Omental fat pad (tissue), 4 donors: Measurements from ENCODE around the gene ACOX1. TPM values are rescaled to one million over a fixed set of nuclear protein-coding genes. Genes with fewer than 3 reads are reported as not detected.

Source experiments
- ATAC-seq: fragments of 150-250 bp; one replicate; pipeline ENCODE4 v1.9.1; 2016; ENCODE audit warnings: mild to moderate bottlenecking, moderate library complexity; ENCODE audit not compliant: low FRiP score
- DNase-seq: peaks from one replicate; pipeline ENCODE4 v3.0.0-alpha.2; 2019; ENCODE audit warnings: low spot score
- total RNA-seq, 4 donors: library from RNA; depleted of rRNA; stranded (reverse); fragments of >200 nt; gene quantifications; one replicate each; pipeline ENCODE4 v1.1.0, GENCODE V29; 2016
- TF ChIP-seq, protein P1 (sequence below), 3 donors: fragments of 450-650 bp; IDR thresholded peaks; one replicate each; pipeline ENCODE4 v1.5.1; 2016 to 2017; ENCODE audit warnings: antibody characterized with exemption in 3 of 3, mild to moderate bottlenecking in 3 of 3, moderate library complexity in 2 of 3

The ACOX1 gene
- total RNA-seq, 4 donors from 2014 or later, result 63.7 to 176 (median 123) TPM

DNA sequence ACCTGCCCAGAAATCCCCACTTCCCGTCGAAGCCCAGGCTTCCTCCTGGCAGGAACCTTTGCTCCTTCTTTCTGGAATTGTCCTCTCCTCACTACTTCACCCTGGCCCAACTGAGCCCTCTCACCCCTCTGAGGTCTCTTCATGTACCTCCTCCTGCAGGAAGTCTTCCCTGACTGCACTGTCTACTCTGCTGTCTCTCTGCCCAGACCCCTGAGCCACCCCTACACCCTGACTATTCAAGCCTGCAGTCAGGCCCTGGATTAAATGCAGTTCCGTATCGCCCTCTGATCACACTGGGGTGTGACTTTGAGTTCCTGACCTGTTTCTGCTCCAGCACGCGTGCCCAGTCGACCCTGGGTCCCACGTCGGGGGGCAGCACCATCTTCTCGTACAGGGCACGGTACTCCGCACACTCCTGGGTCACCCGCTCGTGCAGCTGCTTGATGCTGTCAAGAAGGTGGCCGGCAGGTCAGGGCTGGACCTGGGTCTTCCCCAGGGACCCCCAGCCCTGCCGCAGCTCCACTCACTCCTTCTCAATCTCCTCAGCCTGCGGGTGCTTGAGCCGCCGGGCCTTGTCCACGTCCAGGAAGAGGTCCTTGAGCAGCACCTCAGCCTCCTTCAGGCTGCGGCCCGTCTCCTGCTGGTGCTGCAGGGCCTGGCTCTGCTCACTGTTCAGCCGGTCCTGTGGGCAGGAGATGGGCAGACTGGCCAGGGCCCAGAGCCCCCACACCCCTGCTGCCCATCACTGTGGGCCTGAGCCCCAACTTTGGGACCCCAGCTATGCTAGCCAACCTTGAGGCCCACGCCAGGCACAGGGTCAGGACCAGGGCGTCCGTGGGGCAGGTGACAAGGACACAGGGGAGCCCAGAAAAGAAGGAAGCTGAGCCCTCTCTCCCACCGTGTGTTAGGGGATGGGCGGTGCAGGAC, 44.3 kb upstream of the ACOX1 start:
- DNase-seq (no peak), ATAC-seq (no peak)
- TF ChIP-seq, protein P1, sequence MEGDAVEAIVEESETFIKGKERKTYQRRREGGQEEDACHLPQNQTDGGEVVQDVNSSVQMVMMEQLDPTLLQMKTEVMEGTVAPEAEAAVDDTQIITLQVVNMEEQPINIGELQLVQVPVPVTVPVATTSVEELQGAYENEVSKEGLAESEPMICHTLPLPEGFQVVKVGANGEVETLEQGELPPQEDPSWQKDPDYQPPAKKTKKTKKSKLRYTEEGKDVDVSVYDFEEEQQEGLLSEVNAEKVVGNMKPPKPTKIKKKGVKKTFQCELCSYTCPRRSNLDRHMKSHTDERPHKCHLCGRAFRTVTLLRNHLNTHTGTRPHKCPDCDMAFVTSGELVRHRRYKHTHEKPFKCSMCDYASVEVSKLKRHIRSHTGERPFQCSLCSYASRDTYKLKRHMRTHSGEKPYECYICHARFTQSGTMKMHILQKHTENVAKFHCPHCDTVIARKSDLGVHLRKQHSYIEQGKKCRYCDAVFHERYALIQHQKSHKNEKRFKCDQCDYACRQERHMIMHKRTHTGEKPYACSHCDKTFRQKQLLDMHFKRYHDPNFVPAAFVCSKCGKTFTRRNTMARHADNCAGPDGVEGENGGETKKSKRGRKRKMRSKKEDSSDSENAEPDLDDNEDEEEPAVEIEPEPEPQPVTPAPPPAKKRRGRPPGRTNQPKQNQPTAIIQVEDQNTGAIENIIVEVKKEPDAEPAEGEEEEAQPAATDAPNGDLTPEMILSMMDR (IDR thresholded peaks at IDR 0.05), result no peak

GRCh38 chr17:76022285-76022684, 43.3 kb upstream of the ACOX1 start:
- ATAC-seq, result no peak
- DNase-seq, result no peak
- TF ChIP-seq, protein P1 (IDR thresholded peaks at IDR 0.05), result no peak

- DNase-seq, result no peak
- TF ChIP-seq, protein P1 (IDR thresholded peaks at IDR 0.05), result no peak
- no peak for ATAC-seq
Measured at GRCh38 chr17:76019833-76020467, 41.0 kb upstream of the ACOX1 start.

GRCh38 chr17:76018801-76019200, 39.8 kb upstream of the ACOX1 start:
- no peak for ATAC-seq
- TF ChIP-seq, protein P1 (IDR thresholded peaks at IDR 0.05), result no peak

DNA sequence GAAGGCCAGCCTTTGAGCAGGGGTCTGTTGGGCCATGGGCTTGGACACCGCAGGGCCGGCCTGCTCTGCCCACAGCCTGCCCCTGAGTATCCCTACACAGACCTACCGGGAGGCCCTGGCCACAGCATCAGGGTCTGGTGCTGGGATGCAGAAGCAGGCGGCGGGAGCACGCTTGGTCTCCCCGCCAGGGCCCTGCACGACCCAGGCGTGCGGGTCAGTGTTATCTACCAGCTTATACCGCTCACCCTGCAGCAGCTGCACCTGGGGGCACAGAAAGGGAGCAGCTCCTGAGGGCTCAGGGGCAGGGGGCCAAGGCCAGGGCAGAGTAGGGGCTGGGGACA, 39.3 kb upstream of the ACOX1 start:
- ATAC-seq (no peak), DNase-seq (no peak)
- TF ChIP-seq, protein P1 (IDR thresholded peaks at IDR 0.05), result no peak

More at GRCh38 chr17:76018801-76019200, 39.8 kb upstream of the ACOX1 start:
- DNase-seq, result no peak

DNA sequence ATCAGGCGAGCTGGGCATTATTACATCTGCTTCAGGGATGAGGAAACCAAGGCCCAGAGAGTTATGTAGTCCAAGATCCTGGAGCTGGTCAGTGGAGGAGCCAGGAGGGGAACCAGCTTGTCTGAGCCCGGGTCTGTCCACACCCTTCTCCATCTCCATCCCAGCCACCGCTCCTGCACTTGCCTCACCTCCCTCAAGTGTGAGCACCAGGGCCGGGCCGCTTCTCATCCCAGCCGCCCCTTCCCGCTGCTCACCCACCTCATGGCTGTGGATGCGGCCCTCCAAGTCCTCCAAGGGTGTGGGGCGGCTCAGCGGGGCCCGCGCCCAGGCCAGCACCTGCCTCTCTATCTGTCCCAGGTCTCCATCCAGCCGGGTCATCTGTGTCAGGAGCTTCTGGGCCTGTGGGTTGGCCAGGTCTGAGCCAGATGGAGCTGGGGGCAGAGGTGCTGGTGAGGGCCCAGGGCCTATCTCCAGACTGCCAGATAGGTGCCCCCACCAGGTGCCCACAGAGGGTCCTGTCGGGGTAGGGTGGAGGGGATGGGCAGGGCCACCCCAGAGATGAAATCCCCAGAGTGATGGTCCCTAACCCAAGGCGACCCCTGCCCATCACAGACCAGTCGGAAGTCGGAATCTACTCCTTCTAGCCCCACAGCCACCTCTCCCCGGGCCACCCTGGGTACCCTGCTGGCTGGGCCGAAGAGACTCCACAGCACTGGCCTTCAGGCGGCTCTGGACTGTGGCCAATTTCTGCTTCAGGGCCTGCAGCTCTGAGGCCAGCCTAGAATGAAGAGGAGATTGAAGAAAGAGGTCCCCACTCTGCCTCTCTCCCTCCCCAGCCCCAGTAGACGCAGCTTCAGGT, 38.7 kb upstream of the ACOX1 start:
- ATAC-seq (no peak), DNase-seq (no peak)
- TF ChIP-seq, protein P1 (IDR thresholded peaks at IDR 0.05), result no peak
